ENCODE data around the gene MET.

Gene MET

GRCh38 chr7:116786791-116787443, 114.9 kb downstream of the MET start:
- DNase-seq, result no peak

- no peak for DNase-seq
These were observed 115.9 kb downstream of the MET start for GRCh38 chr7:116787881-116788280.

DNA sequence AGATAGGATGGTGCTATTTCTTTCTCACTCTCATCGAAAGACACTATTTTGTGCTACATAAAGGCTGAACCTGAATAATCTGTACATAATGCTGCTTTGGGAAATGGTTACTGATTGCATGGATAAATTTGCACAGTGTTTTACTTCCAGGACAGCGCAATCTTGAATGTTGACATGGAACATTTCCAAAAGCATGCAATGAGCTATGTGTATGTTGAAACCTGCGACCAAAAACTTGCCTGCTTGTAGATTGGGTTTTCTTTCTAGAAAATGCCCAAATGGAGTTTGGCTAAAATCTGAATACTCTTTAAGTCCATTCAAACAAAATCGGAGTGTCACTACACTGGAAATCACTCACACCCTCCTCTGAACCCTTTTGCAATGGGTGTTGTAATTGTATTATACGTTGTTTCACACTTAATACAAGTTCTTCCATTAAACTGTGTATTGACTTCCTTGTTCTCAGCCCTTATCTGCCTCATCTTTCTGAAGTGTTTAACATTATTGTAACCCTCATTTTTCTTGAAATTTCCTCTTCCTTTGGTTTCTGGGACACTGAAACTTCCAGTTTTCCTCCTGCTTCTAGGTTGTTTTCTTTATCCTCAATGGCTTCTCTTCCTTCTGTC, 116.7 kb downstream of the MET start:
- no peak for DNase-seq

DNA sequence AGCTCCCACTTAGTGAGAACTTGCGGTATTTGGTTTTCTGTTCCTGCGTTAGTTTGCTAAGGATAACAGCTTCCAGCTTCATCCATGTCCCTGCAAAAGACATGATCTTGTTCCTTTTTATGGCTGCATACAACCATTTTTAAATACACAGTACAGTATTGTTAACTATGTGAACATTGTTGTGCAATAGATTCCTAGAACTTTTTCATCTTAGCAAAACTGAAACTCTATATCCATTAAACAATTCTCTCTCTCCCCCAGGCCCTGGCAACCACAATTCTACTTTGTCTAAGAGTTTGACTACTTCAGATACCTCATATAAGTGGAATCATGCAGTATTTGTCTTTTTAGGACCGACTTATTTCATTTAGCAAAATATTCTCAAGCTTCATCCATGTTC, 118.0 kb downstream of the MET start:
- DNase-seq, result no peak

GRCh38 chr7:116792813-116793212, 120.8 kb downstream of the MET start:
- no peak for DNase-seq

DNA sequence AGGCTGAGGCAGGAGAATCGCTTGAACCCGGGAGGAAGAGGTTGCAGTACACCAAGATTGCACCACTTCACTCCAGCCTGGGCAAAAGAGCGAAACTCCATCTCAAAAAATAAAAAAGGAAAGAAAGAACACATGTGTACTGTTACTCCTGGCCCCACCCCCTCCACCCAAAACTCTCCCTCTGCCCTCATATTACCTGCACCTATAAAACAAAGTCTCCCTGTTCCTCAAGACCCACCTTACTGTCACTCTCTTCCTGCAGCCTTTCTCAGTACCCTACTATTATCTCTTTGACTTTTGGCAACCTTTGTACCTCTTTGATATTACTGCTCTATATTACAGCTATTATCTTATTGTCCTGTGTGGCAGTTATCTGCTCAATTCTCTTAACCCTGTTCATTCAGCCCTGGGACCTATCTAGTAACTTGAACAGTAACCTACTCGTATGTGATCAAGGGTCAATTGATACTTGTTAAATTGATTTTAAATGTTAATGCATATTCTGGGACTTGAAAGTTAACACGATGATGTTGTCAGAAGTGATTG, 121.9 kb downstream of the MET start:
- no peak for DNase-seq

- DNase-seq, result no peak
These were observed 124.5 kb downstream of the MET start for GRCh38 chr7:116796471-116796870.

DNA sequence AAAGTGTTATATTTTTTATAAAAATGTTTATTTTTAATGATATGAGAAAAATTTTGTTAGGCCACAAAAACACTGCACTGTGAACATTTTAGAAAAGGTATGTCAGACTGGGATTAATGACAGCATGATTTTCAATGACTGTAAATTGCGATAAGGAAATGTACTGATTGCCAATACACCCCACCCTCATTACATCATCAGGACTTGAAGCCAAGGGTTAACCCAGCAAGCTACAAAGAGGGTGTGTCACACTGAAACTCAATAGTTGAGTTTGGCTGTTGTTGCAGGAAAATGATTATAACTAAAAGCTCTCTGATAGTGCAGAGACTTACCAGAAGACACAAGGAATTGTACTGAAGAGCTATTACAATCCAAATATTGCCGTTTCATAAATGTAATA, 125.6 kb downstream of the MET start:
- no peak for DNase-seq

DNA sequence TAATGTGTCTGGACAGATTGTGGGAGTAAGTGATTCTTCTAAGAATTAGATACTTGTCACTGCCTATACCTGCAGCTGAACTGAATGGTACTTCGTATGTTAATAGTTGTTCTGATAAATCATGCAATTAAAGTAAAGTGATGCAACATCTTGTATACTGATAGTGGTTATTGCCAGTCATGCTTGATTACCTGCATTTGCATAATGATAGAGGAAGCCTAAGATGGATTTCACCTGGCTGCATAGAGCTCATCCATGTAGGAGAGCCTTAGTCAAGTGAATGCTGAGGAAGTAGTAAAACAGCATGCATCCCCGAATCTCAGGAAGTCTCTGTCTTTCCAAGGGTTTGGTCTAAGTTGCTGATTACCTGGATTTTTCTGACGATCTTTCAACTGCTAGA, 126.2 kb downstream of the MET start:
- DNase-seq, result peak; percentile 14

DNA sequence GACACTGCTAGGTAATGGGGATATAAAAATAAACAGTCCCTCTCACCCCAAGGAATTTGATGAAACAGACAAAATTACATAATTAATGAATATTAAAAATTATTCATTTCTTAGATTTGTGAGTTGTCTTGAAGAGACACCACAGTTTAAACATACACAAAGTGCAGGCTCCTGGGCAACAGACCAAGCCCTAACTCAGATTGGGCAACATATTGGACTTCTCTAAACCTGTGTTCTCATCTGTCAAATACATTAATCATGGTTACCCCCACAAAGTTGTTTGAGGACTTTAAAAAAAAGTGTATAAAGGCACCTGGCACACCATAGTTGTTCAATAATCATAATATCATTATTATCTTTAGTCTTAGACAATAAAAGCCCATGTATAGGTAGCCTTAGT, 127.9 kb downstream of the MET start:
- no peak for DNase-seq

GRCh38 chr7:116800594-116800993, 128.6 kb downstream of the MET start:
- no peak for DNase-seq

- no peak for DNase-seq
These were observed 129.2 kb downstream of the MET start for GRCh38 chr7:116801092-116801710.

GRCh38 chr7:116802144-116802745, 130.2 kb downstream of the MET start:
- DNase-seq, result no peak

DNA sequence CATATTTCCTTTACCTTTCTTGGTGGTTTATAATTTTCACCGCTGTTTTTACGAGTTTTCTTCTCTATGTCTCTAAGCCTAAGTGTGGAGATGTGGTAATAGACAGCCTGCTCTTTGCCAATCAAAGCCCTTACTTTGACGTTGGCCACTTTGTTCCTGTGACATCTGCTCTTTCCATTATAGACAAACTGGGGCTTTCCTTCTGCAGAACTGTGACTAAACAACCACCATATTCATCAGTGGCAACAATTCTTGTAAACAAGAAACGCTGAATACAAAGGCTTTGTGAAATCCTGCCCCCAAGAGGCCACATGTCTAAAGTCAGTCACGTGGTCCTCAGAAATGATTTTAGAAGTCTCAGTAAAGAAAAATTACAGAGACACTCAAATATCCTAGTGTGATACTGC, 130.8 kb downstream of the MET start:
- DNase-seq, result peak; percentile 17

DNA sequence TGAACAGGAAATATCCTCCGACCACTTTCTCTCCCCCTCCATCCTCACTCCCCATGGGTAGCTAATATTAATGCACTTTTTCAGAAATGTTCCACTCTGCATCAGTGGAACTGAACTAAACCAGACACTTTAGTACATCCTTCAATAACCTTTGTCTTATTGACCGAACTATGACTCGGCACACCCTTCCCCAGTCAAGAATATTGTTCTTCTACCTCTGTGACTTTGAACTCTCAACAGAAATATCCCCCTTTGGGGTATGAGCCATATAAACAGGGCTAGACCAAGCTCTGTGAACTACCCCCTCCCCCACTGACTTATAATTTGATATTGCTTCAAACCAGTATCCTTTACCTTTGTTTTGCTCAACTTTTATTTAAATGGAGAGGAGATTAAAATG, 132.5 kb downstream of the MET start:
- no peak for DNase-seq

DNA sequence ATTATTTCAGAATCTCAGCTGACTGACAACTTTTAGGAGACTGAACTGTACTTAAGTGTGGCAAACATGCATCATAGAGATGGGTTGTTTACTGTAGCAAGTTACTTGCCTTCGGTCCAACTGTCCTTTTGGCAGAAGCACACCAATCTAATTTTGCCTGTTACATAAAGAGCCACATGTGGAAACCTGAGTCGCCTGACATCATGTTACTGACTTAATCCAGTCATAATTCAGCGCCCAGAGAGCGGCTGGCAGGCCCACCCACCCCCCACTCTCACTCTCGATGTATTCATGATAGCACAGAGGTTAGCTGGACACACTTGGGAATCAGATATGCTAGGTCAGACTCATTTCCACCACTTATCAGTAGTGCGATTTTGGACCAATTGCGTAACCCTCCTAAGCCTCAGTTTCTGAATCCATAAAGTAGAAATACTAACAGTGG, 133.1 kb downstream of the MET start:
- no peak for DNase-seq

GRCh38 chr7:116806046-116806944, 134.3 kb downstream of the MET start:
- DNase-seq, result no peak

DNA sequence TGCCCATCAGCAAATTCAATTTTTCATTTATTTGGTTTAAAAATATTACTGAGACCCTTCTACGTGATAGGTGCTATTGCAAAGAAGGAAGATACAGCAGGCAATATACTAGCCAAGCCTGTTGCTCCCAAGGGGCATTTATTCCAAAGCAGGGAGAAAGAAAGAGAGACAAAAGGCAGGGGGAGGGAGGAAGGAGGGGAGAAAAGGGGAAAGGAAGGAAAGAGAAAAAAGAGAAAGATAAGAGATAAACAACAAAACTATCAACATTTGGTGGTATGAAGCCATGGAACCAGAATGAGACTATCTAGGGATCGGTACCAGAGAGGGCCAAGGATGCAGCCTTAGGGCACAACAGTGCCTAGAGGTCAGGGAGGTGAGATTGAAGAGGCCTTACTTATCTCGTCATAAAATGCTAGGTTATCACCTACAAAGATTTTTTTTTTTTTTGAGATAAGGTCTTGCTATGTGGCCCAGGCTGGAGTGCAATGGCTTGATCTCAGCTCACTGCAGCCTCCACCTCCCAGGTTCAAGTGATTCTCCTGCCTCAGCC, 135.1 kb downstream of the MET start:
- DNase-seq, result no peak

DNA sequence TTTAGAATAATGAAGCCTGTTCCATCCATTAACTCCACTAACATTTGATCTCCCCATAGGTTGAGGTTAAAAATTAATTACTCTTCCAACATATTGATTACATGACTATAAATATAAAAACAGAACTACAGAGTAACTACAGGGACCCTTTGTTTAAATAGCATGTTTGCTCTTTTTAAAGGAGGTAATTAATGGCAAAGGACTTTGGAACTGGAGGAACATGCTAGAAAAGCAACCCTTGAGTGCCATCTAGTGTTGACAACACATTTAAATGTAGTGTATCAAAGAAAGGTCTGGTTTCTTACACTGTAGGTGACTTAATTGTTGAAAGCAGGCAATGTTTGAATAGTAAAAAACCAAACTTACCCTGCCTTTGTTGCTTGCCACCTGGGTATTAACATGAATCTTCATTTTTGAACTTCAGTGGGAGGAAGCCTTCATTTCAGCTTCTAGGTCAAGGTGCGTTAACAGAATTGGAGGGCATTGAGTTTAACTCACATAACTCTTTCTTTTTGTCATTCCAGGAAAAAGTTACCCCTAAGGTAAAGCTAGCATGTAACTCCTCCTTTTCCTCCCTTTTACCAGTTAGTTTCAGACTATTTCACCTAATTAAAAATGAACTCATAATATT, 137.8 kb downstream of the MET start:
- DNase-seq, result peak; percentile 93

GRCh38 chr7:116810267-116811116, 138.5 kb downstream of the MET start:
- DNase-seq, result peak; percentile 97

DNA sequence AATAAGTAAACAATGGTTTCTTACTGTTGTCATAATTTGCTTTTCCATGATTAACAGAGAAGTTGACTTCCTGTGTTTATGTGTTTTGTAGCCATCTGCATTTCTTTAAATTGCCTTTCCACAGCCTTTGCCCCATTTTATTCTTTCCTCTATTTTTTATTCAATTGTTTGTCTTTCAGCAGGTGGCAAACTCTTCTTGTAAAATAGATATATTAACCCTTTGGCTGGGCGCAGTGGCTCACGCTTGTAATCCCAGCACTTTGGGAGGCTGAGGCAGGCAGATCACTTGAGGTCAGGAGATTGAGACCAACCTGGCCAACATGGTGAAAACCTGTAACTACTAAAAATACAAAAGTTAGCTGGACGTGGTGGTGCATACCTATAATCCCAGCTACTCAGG, 139.8 kb downstream of the MET start:
- no peak for DNase-seq

Data from NCI-H526 treated with DMSO at 0.1 percent for 48 hours (cell line).